Transverse colon (tissue), 4 donors: ENCODE results near the gene TOM1L2. TPM values are rescaled to one million over a fixed set of nuclear protein-coding genes. Genes with fewer than 3 reads are reported as not detected.

Source experiments
- DNase-seq: peaks from one replicate; pipeline ENCODE4 v3.0.0-alpha.2; 2019
- H3K27ac ChIP-seq, 4 donors: fragments of 200-600 bp; sonication (generic); 2 replicates each; pipeline ENCODE4 v1.5.1; 2016 to 2018; ENCODE audit warnings: inconsistent platforms in 4 of 4
- H3K27me3 ChIP-seq: fragments of 200-600 bp; sonication (generic); 2 replicates; pipeline ENCODE4 v1.5.1; 2017; ENCODE audit warnings: inconsistent platforms
- H3K36me3 ChIP-seq, 4 donors: fragments of 200-600 bp; sonication (generic); 2 replicates each; pipeline ENCODE4 v1.5.1; 2017 to 2019; ENCODE audit warnings: inconsistent platforms in 4 of 4
- H3K4me1 ChIP-seq, 4 donors: fragments of 200-600 bp; sonication (generic); 2 replicates each; pipeline ENCODE4 v1.5.1; 2017 to 2020; ENCODE audit warnings: inconsistent platforms in 4 of 4
- H3K4me3 ChIP-seq, 4 donors: fragments of 200-600 bp; sonication (generic); 1 replicate in 1 of 4; 2 replicates in 3 of 4; pipeline versions ENCODE4 v1.5.1 to v1.6.1; 2017 to 2019; ENCODE audit warnings: inconsistent platforms in 4 of 4
- H3K9me3 ChIP-seq, 2 donors: fragments of 200-600 bp; sonication (generic); 2 replicates each; pipeline ENCODE4 v1.5.1; 2017 to 2019; ENCODE audit warnings: inconsistent platforms in 2 of 2
- CTCF ChIP-seq, 5 experiments: fragments of 200-600 bp in 3 of 5; fragments of 450-650 bp in 2 of 5; sonication (generic) in 3 of 5; IDR thresholded peaks; 1 replicate in 2 of 5; 2 replicates in 3 of 5; pipeline ENCODE4 v1.5.1; 2016 to 2017; ENCODE audit warnings: antibody characterized with exemption in 5 of 5, inconsistent platforms in 3 of 5, mild to moderate bottlenecking in 2 of 5, moderate library complexity in 1 of 5
- EP300 ChIP-seq: sonication (generic); formaldehyde crosslinking; IDR thresholded peaks from one replicate; pipeline ENCODE4 v1.6.1; 2017; ENCODE audit warnings: antibody characterized with exemption, low read depth
- POLR2A ChIP-seq: fragments of 450-650 bp; IDR thresholded peaks from one replicate; pipeline ENCODE4 v1.6.1; 2016; ENCODE audit warnings: antibody characterized with exemption, mild to moderate bottlenecking, moderate library complexity
- POLR2AphosphoS5 ChIP-seq, 3 donors: sonication (generic); formaldehyde crosslinking; IDR thresholded peaks; one replicate each; pipeline ENCODE4 v1.6.1; 2016; ENCODE audit warnings: antibody characterized with exemption in 3 of 3
- WGBS, 2 donors: methylation state at CpG; one replicate each; pipeline ENCODE4 v1.1.5; 2018; ENCODE audit warnings: low coverage in 1 of 2; 5-methylcytosine and 5-hydroxymethylcytosine counted together
- in situ Hi-C, 4 donors: fragments of 200-750 bp; cut with MboI; loops; one replicate each; pipeline versions ENCODE4 v1.15.0 to v1.15.1; 2017; ENCODE audit warnings: low sequenced_read_pairs in 3 of 4, low pct_ligation_motif_present in 1 of 4, low pct_unique_long_range_greater_than_20kb in 1 of 4
- intact Hi-C: fragments of 100-400 bp; cut with DNase I; formaldehyde crosslinking; loops from one replicate; pipeline ENCODE4 v1.15.1; 2023; ENCODE audit warnings: low total_unique reads
- total RNA-seq, 4 donors: library from RNA; depleted of rRNA; stranded (reverse); fragments of >200 nt; gene quantifications; one replicate each; pipeline ENCODE4 v1.1.0, GENCODE V29; 2016

Gene TOM1L2
- total RNA-seq, 4 donors from 2014 or later: 65.9 to 178 (median 97.7) TPM

DNA sequence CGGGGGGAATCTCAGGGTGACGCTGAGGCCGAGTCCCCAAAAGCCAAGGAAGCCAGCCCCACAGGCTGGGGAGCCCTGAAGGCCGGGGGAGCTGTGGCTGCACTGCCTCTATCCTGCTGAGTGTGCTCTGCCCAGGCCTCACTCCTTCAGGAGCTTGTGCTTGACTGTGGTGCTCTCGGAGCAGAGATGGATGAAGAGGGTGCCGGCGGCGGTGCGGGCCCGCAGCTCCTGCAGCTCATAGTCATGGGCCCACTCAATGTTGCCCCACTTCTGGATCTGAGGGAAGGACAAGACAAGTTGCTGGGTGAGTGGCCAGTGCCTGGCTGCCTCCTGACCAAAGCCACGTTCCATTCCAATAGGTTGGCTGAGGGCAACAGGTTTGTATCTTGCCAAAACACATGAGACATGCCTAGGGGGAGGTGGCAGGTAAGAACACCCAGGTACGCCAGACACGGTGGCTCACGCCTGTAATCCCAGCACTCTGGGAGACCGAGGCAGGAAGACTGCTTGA, 46.3 kb upstream of the TOM1L2 start:
- 98% methylated on average over 13 of the region's 15 CpGs; no CpG with 5 or more reads in 1 of the 2 donors for WGBS, 2 donors
- DNase-seq: no peak
- H3K9me3 ChIP-seq: no peaks in the 10 kb centered on the region
- H3K4me1 ChIP-seq: no peaks in the 10 kb centered on the region
- in situ Hi-C loops (no loop called here), intact Hi-C loops (no loop called here)
- no peak overlapping the region for H3K4me3 ChIP-seq
- no peaks in the 10 kb centered on the region for H3K27me3 ChIP-seq
- H3K36me3 ChIP-seq: no peaks in the 10 kb centered on the region
- H3K27ac ChIP-seq: no peak overlapping the region
- TF ChIP-seq POLR2AphosphoS5 (IDR thresholded peaks at IDR 0.05): no peak
- no peak for TF ChIP-seq EP300
- TF ChIP-seq POLR2A: no peak
- TF ChIP-seq CTCF (IDR thresholded peaks at IDR 0.05): no peak

- no peak for DNase-seq
- H3K27ac ChIP-seq: no peak overlapping the region
- TF ChIP-seq POLR2AphosphoS5 (IDR thresholded peaks at IDR 0.05) (no peak), POLR2A (no peak), EP300 (no peak), CTCF (IDR thresholded peaks at IDR 0.05) (no peak)
- in situ Hi-C loops (no loop called here), intact Hi-C loops (no loop called here)
- H3K9me3 ChIP-seq: no peaks in the 10 kb centered on the region
- H3K36me3 ChIP-seq: no peaks in the 10 kb centered on the region
- no peaks in the 10 kb centered on the region for H3K27me3 ChIP-seq
- H3K4me1 ChIP-seq: no peaks in the 10 kb centered on the region
- no peak overlapping the region for H3K4me3 ChIP-seq
- WGBS, 2 donors: 84% methylated on average over 3 of the region's 3 CpGs; no CpG with 5 or more reads in 1 of the 2 donors
These were observed 45.8 kb upstream of the TOM1L2 start for GRCh38 chr17:18017958-18018357.

- DNase-seq: no peak
- TF ChIP-seq POLR2A (no peak), CTCF (IDR thresholded peaks at IDR 0.05) (no peak), POLR2AphosphoS5 (IDR thresholded peaks at IDR 0.05) (no peak), EP300 (no peak)
- no peak overlapping the region for H3K4me3 ChIP-seq
- intact Hi-C loops (no loop called here), in situ Hi-C loops (no loop called here)
- H3K27me3 ChIP-seq: no peaks in the 10 kb centered on the region
- WGBS, 2 donors: 91 to 93% methylated on average over 6 to 12 of the region's 12 CpGs
- no peak overlapping the region for H3K27ac ChIP-seq
- no peaks in the 10 kb centered on the region for H3K9me3 ChIP-seq
- H3K4me1 ChIP-seq: no peaks in the 10 kb centered on the region
- no peaks in the 10 kb centered on the region for H3K36me3 ChIP-seq
These were observed 44.2 kb upstream of the TOM1L2 start for GRCh38 chr17:18016426-18016825.

GRCh38 chr17:18015593-18015992, 43.4 kb upstream of the TOM1L2 start:
- H3K36me3 ChIP-seq: no peaks in the 10 kb centered on the region
- TF ChIP-seq CTCF (IDR thresholded peaks at IDR 0.05) (no peak), POLR2AphosphoS5 (IDR thresholded peaks at IDR 0.05) (no peak), EP300 (no peak), POLR2A (no peak)
- WGBS, 2 donors: 93 to 100% methylated on average over 1 to 5 of the region's 5 CpGs
- no peak overlapping the region for H3K27ac ChIP-seq
- no peaks in the 10 kb centered on the region for H3K4me1 ChIP-seq
- H3K9me3 ChIP-seq: no peaks in the 10 kb centered on the region
- intact Hi-C loops: no loop called here
- in situ Hi-C loops: no loop called here
- no peak for DNase-seq
- no peak overlapping the region for H3K4me3 ChIP-seq
- no peaks in the 10 kb centered on the region for H3K27me3 ChIP-seq
